HCT116 (cell line): ENCODE data around the gene RPN1. TPM values are rescaled to one million over a fixed set of nuclear protein-coding genes. Genes with fewer than 3 reads are reported as not detected.

Experiments
- ATAC-seq: fragments of 200-7000 bp; cut with Tn5 transposase; 2 replicates; pipeline ENCODE4 v1.9.1; 2020; ENCODE audit warnings: mild to moderate bottlenecking, moderate library complexity
- BruUV-seq: library from RNA; stranded (reverse); fragments of 400-500 nt; replicated peaks from 2 replicates; lab custom pipeline; 2021; lab: Mats Ljungman, UMichigan
- CTCF ChIA-PET: fragments of 300-600 bp; sonication (Branson Sonifier 250); formaldehyde crosslinking; loops from one replicate; lab custom pipeline; 2021; ENCODE audit warnings: antibody characterized with exemption; lab: Charles Lee
- POLR2A ChIA-PET: fragments of 300-600, 350-600 bp; sonication (Branson Sonifier 250); formaldehyde crosslinking; loops from one replicate; lab custom pipeline; 2021; ENCODE audit warnings: antibody characterized with exemption; lab: Charles Lee
- RAD21 ChIA-PET, 2 experiments: fragments of 300-600 bp; sonication (Branson Sonifier 250); formaldehyde crosslinking; loops; one replicate each; lab custom pipeline; 2023; ENCODE audit warnings: low total read pairs in 2 of 2; ENCODE audit not compliant: uncharacterized antibody in 2 of 2, unreplicated experiment in 2 of 2, low non-redundant PET in 1 of 2; lab: Charles Lee
- DNase-seq: peaks from one replicate; pipeline ENCODE4 v3.0.0-alpha.2; 2010; ENCODE audit warnings: low read depth, low spot score
- H2AFZ ChIP-seq: fragments of 200-600 bp; shearing (Covaris generic), sonication (generic); 2 replicates; pipeline ENCODE4 v1.6.1; 2017; ENCODE audit warnings: low read depth, mixed run types, mixed read lengths, antibody characterized with exemption, low read length; ENCODE audit not compliant: poor library complexity, severe bottlenecking
- H3K27ac ChIP-seq: 2 replicates; pipeline ENCODE4 v1.5.1; 2012; ENCODE audit warnings: low read depth, low read length
- H3K27me3 ChIP-seq: fragments of 200-600 bp; sonication (generic); 2 replicates; pipeline ENCODE4 v1.6.1; 2016; ENCODE audit warnings: mixed run types, low read length, mixed read lengths; ENCODE audit not compliant: insufficient read depth
- H3K36me3 ChIP-seq, 2 experiments: fragments of 200-500 bp in 1 of 2; fragments of 200-600 bp in 1 of 2; sonication (Bioruptor generic) in 1 of 2; sonication (generic) in 1 of 2; 2 replicates each; pipeline versions ENCODE4 v1.5.1 to v1.6.1; 2014 to 2016; ENCODE audit warnings: low read length in 2 of 2, inconsistent platforms in 1 of 2, mixed read lengths in 1 of 2, mixed run types in 1 of 2; ENCODE audit not compliant: insufficient read depth in 2 of 2, control insufficient read depth in 1 of 2
- H3K4me1 ChIP-seq, 2 experiments: fragments of 200-600 bp in 1 of 2; sonication (generic) in 1 of 2; 2 replicates each; pipeline versions ENCODE4 v1.5.1 to v1.6.1; 2012 to 2017; ENCODE audit warnings: low read length in 2 of 2, inconsistent platforms in 1 of 2, mild to moderate bottlenecking in 1 of 2, mixed read lengths in 1 of 2, mixed run types in 1 of 2, moderate library complexity in 1 of 2; ENCODE audit not compliant: insufficient read depth in 2 of 2, control insufficient read depth in 1 of 2
- H3K4me2 ChIP-seq: fragments of 200-600 bp; sonication (generic); 2 replicates; pipeline ENCODE4 v1.6.1; 2017; ENCODE audit warnings: mixed run types, low read length, mixed read lengths
- H3K4me3 ChIP-seq, 2 experiments: fragments of 200-600 bp in 1 of 2; sonication (generic) in 1 of 2; replicated peaks in 1 of 2; 2 replicates each; pipeline ENCODE4 v1.5.1; 2011 to 2016; ENCODE audit warnings: low read length in 2 of 2, control low read depth in 1 of 2, low read depth in 1 of 2, mild to moderate bottlenecking in 1 of 2, mixed read lengths in 1 of 2, mixed run types in 1 of 2
- H3K79me2 ChIP-seq: fragments of 200-600 bp; sonication (generic); 2 replicates; pipeline ENCODE4 v1.6.1; 2017; ENCODE audit warnings: mild to moderate bottlenecking, mixed run types, low read length, moderate library complexity, mixed read lengths; ENCODE audit not compliant: insufficient read depth
- H3K9ac ChIP-seq: fragments of 200-600 bp; sonication (generic); 2 replicates; pipeline ENCODE4 v1.6.1; 2016; ENCODE audit warnings: low read length, mixed read lengths
- H3K9me2 ChIP-seq: fragments of 200-600 bp; sonication (generic), shearing (Covaris generic); 2 replicates; pipeline ENCODE4 v1.6.1; 2017; ENCODE audit warnings: mixed run types, mild to moderate bottlenecking, moderate library complexity; ENCODE audit not compliant: insufficient read depth
- H3K9me3 ChIP-seq, 2 experiments: fragments of 200-500 bp in 1 of 2; fragments of 200-600 bp in 1 of 2; sonication (Bioruptor generic) in 1 of 2; sonication (generic) in 1 of 2; 2 replicates each; pipeline ENCODE4 v1.6.1; 2014 to 2017; ENCODE audit warnings: low read length in 2 of 2, mixed read lengths in 2 of 2, inconsistent platforms in 1 of 2, low read depth in 1 of 2, mild to moderate bottlenecking in 1 of 2, mixed run types in 1 of 2, moderate library complexity in 1 of 2; ENCODE audit not compliant: control insufficient read depth in 1 of 2, insufficient read depth in 1 of 2
- H4K20me1 ChIP-seq: fragments of 200-600 bp; sonication (generic), shearing (Covaris generic); 2 replicates; pipeline ENCODE4 v1.6.1; 2017; ENCODE audit warnings: mixed run types, mild to moderate bottlenecking, moderate library complexity; ENCODE audit not compliant: insufficient read depth
- CBX3 ChIP-seq: IDR thresholded peaks from 2 replicates; pipeline ENCODE4 v1.6.1; 2012; ENCODE audit warnings: low read depth
- CEBPB ChIP-seq: IDR thresholded peaks from 2 replicates; pipeline ENCODE4 v1.6.1; 2012; ENCODE audit warnings: low read depth
- EZH2 ChIP-seq: fragments of 200-600 bp; sonication (generic); IDR thresholded peaks from 2 replicates; pipeline ENCODE4 v1.6.1; 2017; ENCODE audit warnings: antibody characterized with exemption, mixed run types
- EZH2phosphoT487 ChIP-seq: fragments of 200-600 bp; IDR thresholded peaks from 2 replicates; pipeline ENCODE4 v1.6.1; 2018; ENCODE audit warnings: antibody characterized with exemption, borderline replicate concordance
- JUND ChIP-seq: IDR thresholded peaks from 2 replicates; pipeline ENCODE4 v1.6.1; 2012
- RAD21 ChIP-seq: IDR thresholded peaks from 2 replicates; pipeline ENCODE4 v1.6.1; 2012; ENCODE audit warnings: low read depth, mild to moderate bottlenecking
- YY1 ChIP-seq: IDR thresholded peaks from 2 replicates; pipeline ENCODE4 v1.6.1; 2011; ENCODE audit warnings: low read length, low read depth, moderate library complexity, mild to moderate bottlenecking; ENCODE audit not compliant: insufficient replicate concordance; ENCODE audit errors: extremely low read depth
- ZNF274 ChIP-seq: fragments of 200-500 bp; sonication (Bioruptor generic); IDR thresholded peaks from 2 replicates; pipeline ENCODE4 v1.6.1; 2014; ENCODE audit warnings: mild to moderate bottlenecking, low read depth, low read length, inconsistent platforms
- intact Hi-C: fragments of 100-400 bp; cut with micrococcal nuclease; formaldehyde crosslinking; loops from 2 replicates; pipeline ENCODE4 v1.10.0; 2022
- total RNA-seq: library from RNA; stranded (reverse); gene quantifications from one replicate; pipeline ENCODE4 v1.2.1, GENCODE V29; 2021; ENCODE audit not compliant: unreplicated experiment
- TF ChIP-seq, protein P1 (sequence below): IDR thresholded peaks from 2 replicates; pipeline ENCODE4 v1.6.1; 2012
- TF ChIP-seq, protein P2 (sequence below): IDR thresholded peaks from 2 replicates; pipeline ENCODE4 v1.6.1; 2012
- TF ChIP-seq, protein P3 (sequence below), 3 experiments: fragments of 200-600 bp in 1 of 3; sonication (generic) in 1 of 3; IDR thresholded peaks in 2 of 3; conservative IDR thresholded peaks in 1 of 3; 2 replicates each; pipeline ENCODE4 v1.5.1; 2012 to 2017; ENCODE audit warnings: low read depth in 2 of 3, low read length in 2 of 3, antibody characterized with exemption in 1 of 3, borderline replicate concordance in 1 of 3, control low read depth in 1 of 3, mild to moderate bottlenecking in 1 of 3, mixed read lengths in 1 of 3, mixed run types in 1 of 3, moderate library complexity in 1 of 3; ENCODE audit not compliant: insufficient read depth in 1 of 3
- TF ChIP-seq, protein P4 (sequence below): IDR thresholded peaks from 2 replicates; pipeline ENCODE4 v1.6.1; 2011; ENCODE audit warnings: mild to moderate bottlenecking, low read length, moderate library complexity; ENCODE audit not compliant: insufficient replicate concordance; ENCODE audit errors: extremely low read depth

RPN1 gene
- total RNA-seq, 1 experiment from 2014 or later = 218 TPM

DNA sequence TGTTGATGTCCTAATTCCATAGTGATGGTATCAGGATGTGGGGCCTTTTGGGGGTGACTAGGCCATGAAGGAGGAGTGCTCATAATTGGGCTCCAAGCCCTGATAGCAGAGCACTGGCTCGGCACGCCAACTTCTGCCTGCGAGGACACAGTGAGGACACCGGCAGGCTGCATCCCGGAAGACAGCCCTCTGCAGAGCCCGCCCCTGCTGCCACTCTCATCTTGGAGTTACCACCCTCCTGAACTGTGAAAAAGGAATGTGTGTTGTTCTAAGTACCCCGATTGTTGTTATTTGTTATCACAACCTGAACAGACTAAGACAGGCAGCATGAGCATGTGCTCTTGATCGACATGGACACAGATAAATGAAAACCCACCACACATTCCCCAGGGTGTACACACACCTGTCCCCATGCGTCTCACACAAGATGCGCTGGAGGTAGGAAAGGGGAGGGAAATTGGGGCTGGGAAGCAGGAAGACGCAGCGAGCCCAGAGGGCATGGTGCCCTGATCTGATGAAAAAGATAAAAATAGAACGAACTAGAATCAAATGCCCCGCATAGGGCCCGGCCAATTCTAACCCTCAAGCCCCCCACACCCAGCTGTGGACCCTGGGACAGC, 40.1 kb downstream of the RPN1 start:
- intact Hi-C loops = no loop called here
- BruUV-seq = no TSS peak
- ChIA-PET RAD21 (no interaction called here), POLR2A (no interaction called here), CTCF (no interaction called here)
- ATAC-seq (no peak), DNase-seq (no peak)
- no peaks in the 10 kb centered on the region for H4K20me1 ChIP-seq
- peaks cover 0 to 3% of the 10 kb centered on the region in 2 experiments; a peak in 1 of 4 replicates for H3K4me1 ChIP-seq
- H3K4me3 ChIP-seq = no peak overlapping the region
- no peaks in the 10 kb centered on the region for H3K27me3 ChIP-seq
- H3K4me2 ChIP-seq = no peak overlapping the region
- H3K9me2 ChIP-seq = no peaks in the 10 kb centered on the region
- H3K9ac ChIP-seq = no peak overlapping the region
- H3K79me2 ChIP-seq = no peaks in the 10 kb centered on the region
- H3K36me3 ChIP-seq = peaks cover 0 to 1% of the 10 kb centered on the region in 2 experiments; a peak in 1 of 4 replicates
- no peak overlapping the region for H2AFZ ChIP-seq
- no peaks in the 10 kb centered on the region for H3K9me3 ChIP-seq
- TF ChIP-seq CBX3 = no peak
- TF ChIP-seq, protein P1, sequence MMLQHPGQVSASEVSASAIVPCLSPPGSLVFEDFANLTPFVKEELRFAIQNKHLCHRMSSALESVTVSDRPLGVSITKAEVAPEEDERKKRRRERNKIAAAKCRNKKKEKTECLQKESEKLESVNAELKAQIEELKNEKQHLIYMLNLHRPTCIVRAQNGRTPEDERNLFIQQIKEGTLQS = no peak
- TF ChIP-seq YY1 = no peak
- no peak for TF ChIP-seq ZNF274
- TF ChIP-seq CEBPB = no peak
- TF ChIP-seq, all 23 proteins: peak for 0
- H3K27ac ChIP-seq = no peak overlapping the region

DNA sequence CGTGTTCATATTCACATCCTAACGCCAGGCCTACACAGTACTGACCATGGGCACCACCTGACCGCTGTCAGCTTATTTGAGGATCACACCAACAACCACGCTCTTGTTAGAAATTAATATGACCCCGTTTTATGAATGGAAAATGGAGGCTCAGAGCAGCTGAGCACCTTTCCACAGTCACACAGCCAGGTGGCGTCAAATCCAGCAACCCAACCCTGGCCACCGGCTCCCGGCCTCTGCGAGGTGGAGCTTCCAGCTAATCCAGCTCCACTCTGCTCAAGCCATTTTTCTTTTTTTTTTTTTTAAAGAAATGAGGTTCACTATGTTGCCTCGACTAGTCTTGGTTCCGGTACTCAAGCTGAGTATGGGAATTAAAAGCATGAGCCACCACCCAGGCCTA, 41.3 kb downstream of the RPN1 start:
- intact Hi-C loops = no loop called here
- Histone ChIP-seq H3K4me3 (no peak overlapping the region), H2AFZ (no peak overlapping the region), H3K27me3 (no peaks in the 10 kb centered on the region), H4K20me1 (no peaks in the 10 kb centered on the region), H3K36me3 (no peaks in the 10 kb centered on the region; a peak in 1 of 4 replicates), H3K9ac (no peak overlapping the region), H3K9me3 (no peaks in the 10 kb centered on the region), H3K4me1 (peaks cover 0 to 3% of the 10 kb centered on the region in 2 experiments; a peak in 1 of 4 replicates), H3K4me2 (no peak overlapping the region), H3K79me2 (no peaks in the 10 kb centered on the region), H3K9me2 (no peaks in the 10 kb centered on the region), H3K27ac (no peak overlapping the region)
- TF ChIP-seq RAD21 = peak; percentile 32
- TF ChIP-seq, protein P2, sequence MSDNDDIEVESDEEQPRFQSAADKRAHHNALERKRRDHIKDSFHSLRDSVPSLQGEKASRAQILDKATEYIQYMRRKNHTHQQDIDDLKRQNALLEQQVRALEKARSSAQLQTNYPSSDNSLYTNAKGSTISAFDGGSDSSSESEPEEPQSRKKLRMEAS = no peak
- TF ChIP-seq EZH2phosphoT487 = no peak
- TF ChIP-seq, protein P3, sequence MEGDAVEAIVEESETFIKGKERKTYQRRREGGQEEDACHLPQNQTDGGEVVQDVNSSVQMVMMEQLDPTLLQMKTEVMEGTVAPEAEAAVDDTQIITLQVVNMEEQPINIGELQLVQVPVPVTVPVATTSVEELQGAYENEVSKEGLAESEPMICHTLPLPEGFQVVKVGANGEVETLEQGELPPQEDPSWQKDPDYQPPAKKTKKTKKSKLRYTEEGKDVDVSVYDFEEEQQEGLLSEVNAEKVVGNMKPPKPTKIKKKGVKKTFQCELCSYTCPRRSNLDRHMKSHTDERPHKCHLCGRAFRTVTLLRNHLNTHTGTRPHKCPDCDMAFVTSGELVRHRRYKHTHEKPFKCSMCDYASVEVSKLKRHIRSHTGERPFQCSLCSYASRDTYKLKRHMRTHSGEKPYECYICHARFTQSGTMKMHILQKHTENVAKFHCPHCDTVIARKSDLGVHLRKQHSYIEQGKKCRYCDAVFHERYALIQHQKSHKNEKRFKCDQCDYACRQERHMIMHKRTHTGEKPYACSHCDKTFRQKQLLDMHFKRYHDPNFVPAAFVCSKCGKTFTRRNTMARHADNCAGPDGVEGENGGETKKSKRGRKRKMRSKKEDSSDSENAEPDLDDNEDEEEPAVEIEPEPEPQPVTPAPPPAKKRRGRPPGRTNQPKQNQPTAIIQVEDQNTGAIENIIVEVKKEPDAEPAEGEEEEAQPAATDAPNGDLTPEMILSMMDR (IDR thresholded peaks at IDR 0.05 in 2 of 3, conservative IDR thresholded peaks at IDR 0.05 in 1 of 3; ENCODE audit: borderline replicate concordance in 1 of 3, insufficient read depth in 1 of 3, low read depth in 2 of 3, low read length in 2 of 3) = 0 out of 6 replicates have a peak, but pooled peaks of 1 of the 3 experiments have one; percentile 14
- TF ChIP-seq, protein P4, sequence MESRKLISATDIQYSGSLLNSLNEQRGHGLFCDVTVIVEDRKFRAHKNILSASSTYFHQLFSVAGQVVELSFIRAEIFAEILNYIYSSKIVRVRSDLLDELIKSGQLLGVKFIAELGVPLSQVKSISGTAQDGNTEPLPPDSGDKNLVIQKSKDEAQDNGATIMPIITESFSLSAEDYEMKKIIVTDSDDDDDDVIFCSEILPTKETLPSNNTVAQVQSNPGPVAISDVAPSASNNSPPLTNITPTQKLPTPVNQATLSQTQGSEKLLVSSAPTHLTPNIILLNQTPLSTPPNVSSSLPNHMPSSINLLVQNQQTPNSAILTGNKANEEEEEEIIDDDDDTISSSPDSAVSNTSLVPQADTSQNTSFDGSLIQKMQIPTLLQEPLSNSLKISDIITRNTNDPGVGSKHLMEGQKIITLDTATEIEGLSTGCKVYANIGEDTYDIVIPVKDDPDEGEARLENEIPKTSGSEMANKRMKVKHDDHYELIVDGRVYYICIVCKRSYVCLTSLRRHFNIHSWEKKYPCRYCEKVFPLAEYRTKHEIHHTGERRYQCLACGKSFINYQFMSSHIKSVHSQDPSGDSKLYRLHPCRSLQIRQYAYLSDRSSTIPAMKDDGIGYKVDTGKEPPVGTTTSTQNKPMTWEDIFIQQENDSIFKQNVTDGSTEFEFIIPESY = no peak
- TF ChIP-seq EZH2 = no peak
- TF ChIP-seq JUND = no peak
- TF ChIP-seq ZNF274 = no peak
- RAD21 ChIA-PET = no interaction called here
- CTCF ChIA-PET = interaction anchor here (0.9 to 1.6 kb wide), 4 partner anchors 8 to 441 kb away, joined by 3 to 9 read pairs (median 3); no protein-coding TSS in a partner anchor
- DNase-seq = no peak
- no TSS peak for BruUV-seq
- POLR2A ChIA-PET = no interaction called here
- ATAC-seq = no peak
